HEK293 (cell line): ENCODE measurements around the gene PCOLCE2.

Experiments used
- CTCF ChIA-PET: fragments of 350-600 bp; formaldehyde crosslinking; extraction: SDS; loops from one replicate; lab custom pipeline; 2021; ENCODE audit warnings: antibody characterized with exemption; lab: Yijun Ruan, JAX
- POLR2A ChIA-PET: fragments of 300-600 bp; formaldehyde crosslinking; extraction: SDS; loops from one replicate; lab custom pipeline; 2020; ENCODE audit warnings: antibody characterized with exemption, inconsistent platforms; lab: Yijun Ruan, JAX
- H3K27ac ChIP-seq: fragments of 200-500 bp; sonication (Bioruptor generic); 2 replicates; pipeline ENCODE4 v1.5.1; 2014; ENCODE audit warnings: low read depth, low read length, control low read depth, inconsistent platforms; ENCODE audit errors: extremely low read depth
- H3K36me3 ChIP-seq, 2 experiments: fragments of 200-500 bp in 1 of 2; sonication (Bioruptor generic) in 1 of 2; 1 replicate in 1 of 2; 2 replicates in 1 of 2; pipeline ENCODE4 v1.5.1; 2014 to 2017; ENCODE audit warnings: inconsistent platforms in 2 of 2, low read length in 2 of 2; ENCODE audit not compliant: control insufficient read depth in 2 of 2, insufficient read depth in 1 of 2
- H3K4me1 ChIP-seq: fragments of 200-500 bp; sonication (Bioruptor generic); 2 replicates; pipeline ENCODE4 v1.5.1; 2014; ENCODE audit warnings: mild to moderate bottlenecking, low read length, inconsistent platforms; ENCODE audit not compliant: control insufficient read depth, insufficient read depth
- H3K4me3 ChIP-seq: 2 replicates; pipeline ENCODE4 v1.5.1; 2011; ENCODE audit warnings: low read depth, mild to moderate bottlenecking, control low read depth, low read length, moderate library complexity
- H3K9me3 ChIP-seq: fragments of 200-500 bp; sonication (Bioruptor generic); 2 replicates; pipeline ENCODE4 v1.5.1; 2014; ENCODE audit warnings: low read depth, low read length, inconsistent platforms; ENCODE audit not compliant: control insufficient read depth, insufficient read depth
- GFI1B ChIP-seq: fragments of 450-650 bp; formaldehyde crosslinking; IDR thresholded peaks from 2 replicates; pipeline ENCODE4 v1.5.1; 2016; ENCODE audit warnings: missing biosample characterization, missing genetic modification characterization
- GLI4 ChIP-seq: fragments of 450-650 bp; formaldehyde crosslinking; IDR thresholded peaks from 2 replicates; pipeline ENCODE4 v1.5.1; 2016; ENCODE audit warnings: missing biosample characterization, missing genetic modification characterization
- KLF9 ChIP-seq: fragments of 450-650 bp; formaldehyde crosslinking; IDR thresholded peaks from 2 replicates; pipeline ENCODE4 v1.5.1; 2016; ENCODE audit warnings: missing biosample characterization, missing genetic modification characterization, low read depth
- PRDM1 ChIP-seq: fragments of 450-650 bp; formaldehyde crosslinking; IDR thresholded peaks from 2 replicates; pipeline ENCODE4; 2016; ENCODE audit warnings: missing biosample characterization, missing genetic modification characterization
- PRDM10 ChIP-seq: fragments of 450-650 bp; formaldehyde crosslinking; IDR thresholded peaks from 2 replicates; pipeline ENCODE4 v1.5.1; 2016; ENCODE audit warnings: missing biosample characterization, missing genetic modification characterization
- ZFP3 ChIP-seq: fragments of 450-650 bp; formaldehyde crosslinking; IDR thresholded peaks from 2 replicates; pipeline ENCODE4 v1.5.1; 2016; ENCODE audit warnings: low read depth, missing biosample characterization, missing genetic modification characterization
- ZNF184 ChIP-seq: fragments of 450-650 bp; IDR thresholded peaks from 2 replicates; pipeline ENCODE4 v1.5.1; 2018; ENCODE audit warnings: missing biosample characterization, mild to moderate bottlenecking, missing genetic modification characterization
- ZNF341 ChIP-seq: fragments of 450-650 bp; formaldehyde crosslinking; IDR thresholded peaks from 2 replicates; pipeline ENCODE4; 2016; ENCODE audit warnings: low read depth, missing biosample characterization, missing genetic modification characterization
- ZNF37A ChIP-seq: fragments of 450-650 bp; IDR thresholded peaks from 2 replicates; pipeline ENCODE4 v1.5.1; 2018; ENCODE audit warnings: missing biosample characterization, missing genetic modification characterization
- ZNF391 ChIP-seq: fragments of 450-650 bp; formaldehyde crosslinking; IDR thresholded peaks from 2 replicates; pipeline ENCODE4 v1.5.1; 2016; ENCODE audit warnings: low read depth, missing biosample characterization, missing genetic modification characterization, borderline replicate concordance
- ZNF394 ChIP-seq: fragments of 450-650 bp; formaldehyde crosslinking; IDR thresholded peaks from 2 replicates; pipeline ENCODE4 v1.5.1; 2016; ENCODE audit warnings: missing biosample characterization, missing genetic modification characterization, mild to moderate bottlenecking, moderate library complexity, borderline replicate concordance
- ZNF426 ChIP-seq: fragments of 450-650 bp; formaldehyde crosslinking; IDR thresholded peaks from 2 replicates; pipeline ENCODE4 v1.5.1; 2017; ENCODE audit warnings: missing biosample characterization, missing genetic modification characterization, mild to moderate bottlenecking, inconsistent platforms, moderate library complexity
- ZNF449 ChIP-seq: fragments of 450-650 bp; formaldehyde crosslinking; IDR thresholded peaks from 2 replicates; pipeline ENCODE4 v1.5.1; 2017; ENCODE audit warnings: missing biosample characterization, mild to moderate bottlenecking, missing genetic modification characterization, moderate library complexity
- ZNF48 ChIP-seq: fragments of 450-650 bp; formaldehyde crosslinking; IDR thresholded peaks from 2 replicates; pipeline ENCODE4 v1.5.1; 2016; ENCODE audit warnings: missing biosample characterization, missing genetic modification characterization
- ZNF558 ChIP-seq: fragments of 450-650 bp; formaldehyde crosslinking; IDR thresholded peaks from 2 replicates; pipeline ENCODE4 v1.5.1; 2016; ENCODE audit warnings: missing biosample characterization, missing genetic modification characterization
- ZNF560 ChIP-seq: fragments of 450-650 bp; formaldehyde crosslinking; IDR thresholded peaks from 2 replicates; pipeline ENCODE4 v1.5.1; 2017; ENCODE audit warnings: missing biosample characterization, missing genetic modification characterization, borderline replicate concordance
- ZNF624 ChIP-seq: fragments of 450-650 bp; formaldehyde crosslinking; IDR thresholded peaks from 2 replicates; pipeline ENCODE4 v1.5.1; 2017; ENCODE audit warnings: missing biosample characterization, missing genetic modification characterization
- ZNF654 ChIP-seq: fragments of 450-650 bp; formaldehyde crosslinking; IDR thresholded peaks from 2 replicates; pipeline ENCODE4 v1.5.1; 2016; ENCODE audit warnings: low read depth, missing biosample characterization, missing genetic modification characterization
- ZNF707 ChIP-seq: fragments of 450-650 bp; formaldehyde crosslinking; IDR thresholded peaks from 2 replicates; pipeline ENCODE4 v1.5.1; 2016; ENCODE audit warnings: missing biosample characterization, missing genetic modification characterization
- ZNF830 ChIP-seq: fragments of 450-650 bp; IDR thresholded peaks from 2 replicates; pipeline ENCODE4 v1.5.0; 2018; ENCODE audit warnings: missing biosample characterization, missing genetic modification characterization, low read depth, mild to moderate bottlenecking, moderate library complexity
- ZNF837 ChIP-seq: fragments of 450-650 bp; formaldehyde crosslinking; IDR thresholded peaks from 2 replicates; pipeline ENCODE4 v1.5.1; 2016; ENCODE audit warnings: missing biosample characterization, missing genetic modification characterization
- TF ChIP-seq, protein P1 (sequence below): fragments of 450-650 bp; formaldehyde crosslinking; IDR thresholded peaks from 2 replicates; pipeline ENCODE4 v1.5.1; 2017; ENCODE audit warnings: missing biosample characterization, missing genetic modification characterization

PCOLCE2 gene

DNA sequence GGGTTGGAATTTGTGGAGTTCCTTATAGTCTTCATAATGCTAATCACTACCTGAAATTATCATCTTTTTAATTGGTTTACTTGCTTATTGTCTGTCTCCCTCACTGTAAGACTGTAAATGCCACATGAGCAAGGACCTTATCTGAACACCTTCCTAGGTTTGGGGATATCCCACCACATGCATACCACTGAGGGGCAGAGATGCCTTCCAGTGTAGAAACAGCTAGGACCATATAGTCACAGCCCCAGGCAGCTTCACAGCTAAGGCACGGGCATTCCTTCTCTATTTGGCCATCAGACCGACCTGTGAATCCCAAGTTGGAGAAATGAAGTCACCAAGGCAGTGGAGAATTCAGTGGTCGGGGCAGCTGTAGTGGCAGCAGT, 46.0 kb upstream of the PCOLCE2 start:
- H3K9me3 ChIP-seq = no peaks in the 10 kb centered on the region
- CTCF ChIA-PET = interaction anchor here (1.9 kb wide), 1 partner anchor 106 kb away, joined by 4 read pairs; no protein-coding TSS in a partner anchor
- H3K4me1 ChIP-seq = no peaks in the 10 kb centered on the region
- no peak overlapping the region for H3K27ac ChIP-seq
- POLR2A ChIA-PET = no interaction called here
- no peaks in the 10 kb centered on the region for H3K36me3 ChIP-seq
- TF ChIP-seq KLF9 (tag by site-specific recombination) (no peak), ZNF37A (tag by site-specific recombination) (no peak), ZNF830 (tag by site-specific recombination) (no peak), ZFP3 (tag by site-specific recombination) (no peak), PRDM1 (tag by site-specific recombination) (no peak), ZNF707 (tag by site-specific recombination) (no peak), GFI1B (tag by site-specific recombination) (no peak)
- TF ChIP-seq, all 188 proteins: peak for 0
- H3K4me3 ChIP-seq = no peak overlapping the region

GRCh38 chr3:142934128-142934886, 45.4 kb upstream of the PCOLCE2 start:
- H3K4me1 ChIP-seq = no peaks in the 10 kb centered on the region
- H3K27ac ChIP-seq = no peak overlapping the region
- ChIA-PET CTCF (interaction anchor here (1.9 kb wide), 1 partner anchor 106 kb away, joined by 4 read pairs; no protein-coding TSS in a partner anchor), POLR2A (no interaction called here)
- no peak for TF ChIP-seq ZNF449 (tag by site-specific recombination)
- TF ChIP-seq PRDM10 (tag by site-specific recombination) = no peak
- no peak overlapping the region for H3K4me3 ChIP-seq
- no peaks in the 10 kb centered on the region for H3K36me3 ChIP-seq
- no peaks in the 10 kb centered on the region for H3K9me3 ChIP-seq

DNA sequence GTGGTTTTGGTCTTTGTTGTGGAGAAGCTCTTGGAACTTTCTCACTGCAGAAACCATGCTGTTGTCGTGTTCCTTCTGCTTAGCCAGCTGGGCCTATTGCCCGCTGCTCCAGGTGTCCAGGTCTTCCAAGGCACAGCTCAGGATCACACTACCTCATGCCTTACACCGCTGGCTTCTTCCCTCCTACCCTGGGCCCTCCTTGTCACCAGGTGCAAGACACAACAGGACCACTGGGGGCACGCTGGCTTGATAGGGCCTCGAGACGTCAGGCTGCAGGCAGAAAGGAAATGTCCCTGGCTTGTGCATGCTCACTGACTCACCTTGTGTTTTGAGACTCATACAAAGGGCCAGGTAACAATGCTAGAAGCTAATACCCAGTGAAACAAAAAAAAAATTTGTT, 42.3 kb upstream of the PCOLCE2 start:
- TF ChIP-seq ZNF341 (tag by site-specific recombination) = no peak
- POLR2A ChIA-PET = no interaction called here

DNA sequence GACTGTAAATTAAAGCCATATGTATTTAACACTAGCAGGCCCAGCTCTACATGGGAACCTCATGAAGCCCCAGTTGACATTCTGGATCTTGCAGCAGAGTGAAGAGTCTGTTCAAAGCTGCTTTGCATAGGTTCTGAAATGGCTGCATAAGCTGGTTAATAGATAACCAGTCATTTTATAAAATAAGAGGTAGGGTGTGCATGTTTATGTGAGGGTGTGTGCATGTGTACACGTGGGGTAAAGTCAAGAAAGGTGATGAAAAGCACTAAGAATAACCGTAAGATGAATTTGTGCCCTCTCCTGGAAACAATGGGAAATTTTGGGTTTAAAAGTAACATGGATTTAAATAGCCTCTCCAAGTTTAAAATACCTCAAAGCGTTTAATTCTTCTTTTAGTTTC, 41.6 kb upstream of the PCOLCE2 start:
- CTCF ChIA-PET = interaction anchor here (0.6 to 2.2 kb wide), 9 partner anchors 9 to 343 kb away, joined by 3 to 10 read pairs (median 4); no protein-coding TSS in a partner anchor
- H3K9me3 ChIP-seq = no peaks in the 10 kb centered on the region
- no peak overlapping the region for H3K27ac ChIP-seq
- H3K4me3 ChIP-seq = no peak overlapping the region
- POLR2A ChIA-PET = no interaction called here
- H3K4me1 ChIP-seq = no peaks in the 10 kb centered on the region
- H3K36me3 ChIP-seq = no peaks in the 10 kb centered on the region
- TF ChIP-seq GLI4 = no peak
- no peak for TF ChIP-seq ZNF837 (tag by site-specific recombination)
- TF ChIP-seq ZNF426 (tag by site-specific recombination) = no peak
- TF ChIP-seq ZNF391 (tag by site-specific recombination) = no peak
- no peak for TF ChIP-seq ZNF624 (tag by site-specific recombination)
- no peak for TF ChIP-seq ZNF654
- no peak for TF ChIP-seq ZNF48 (tag by site-specific recombination)
- TF ChIP-seq ZNF560 (tag by site-specific recombination) = no peak
- TF ChIP-seq ZNF558 (tag by site-specific recombination) = no peak
- TF ChIP-seq ZNF184 (tag by site-specific recombination) = no peak
- TF ChIP-seq ZNF394 (tag by site-specific recombination) = no peak
- TF ChIP-seq, protein P1, sequence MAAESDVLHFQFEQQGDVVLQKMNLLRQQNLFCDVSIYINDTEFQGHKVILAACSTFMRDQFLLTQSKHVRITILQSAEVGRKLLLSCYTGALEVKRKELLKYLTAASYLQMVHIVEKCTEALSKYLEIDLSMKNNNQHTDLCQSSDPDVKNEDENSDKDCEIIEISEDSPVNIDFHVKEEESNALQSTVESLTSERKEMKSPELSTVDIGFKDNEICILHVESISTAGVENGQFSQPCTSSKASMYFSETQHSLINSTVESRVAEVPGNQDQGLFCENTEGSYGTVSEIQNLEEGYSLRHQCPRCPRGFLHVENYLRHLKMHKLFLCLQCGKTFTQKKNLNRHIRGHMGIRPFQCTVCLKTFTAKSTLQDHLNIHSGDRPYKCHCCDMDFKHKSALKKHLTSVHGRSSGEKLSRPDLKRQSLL (tag by site-specific recombination) = no peak

More for the DNA sequence above, 42.3 kb upstream of the PCOLCE2 start:
- CTCF ChIA-PET = interaction anchor here (0.6 to 2.2 kb wide), 9 partner anchors 9 to 344 kb away, joined by 3 to 10 read pairs (median 4); no protein-coding TSS in a partner anchor
- Histone ChIP-seq H3K27ac (no peak overlapping the region), H3K9me3 (no peaks in the 10 kb centered on the region), H3K4me3 (no peak overlapping the region), H3K4me1 (no peaks in the 10 kb centered on the region), H3K36me3 (no peaks in the 10 kb centered on the region)
